Inflammatory macrophage (primary cell): ENCODE measurements around the gene FOXM1.

ENCODE experiments used
- DNase-seq, 2 donors: peaks; one replicate each; pipeline ENCODE4 v3.0.0-alpha.2; 2020 to 2022

Gene FOXM1

DNA sequence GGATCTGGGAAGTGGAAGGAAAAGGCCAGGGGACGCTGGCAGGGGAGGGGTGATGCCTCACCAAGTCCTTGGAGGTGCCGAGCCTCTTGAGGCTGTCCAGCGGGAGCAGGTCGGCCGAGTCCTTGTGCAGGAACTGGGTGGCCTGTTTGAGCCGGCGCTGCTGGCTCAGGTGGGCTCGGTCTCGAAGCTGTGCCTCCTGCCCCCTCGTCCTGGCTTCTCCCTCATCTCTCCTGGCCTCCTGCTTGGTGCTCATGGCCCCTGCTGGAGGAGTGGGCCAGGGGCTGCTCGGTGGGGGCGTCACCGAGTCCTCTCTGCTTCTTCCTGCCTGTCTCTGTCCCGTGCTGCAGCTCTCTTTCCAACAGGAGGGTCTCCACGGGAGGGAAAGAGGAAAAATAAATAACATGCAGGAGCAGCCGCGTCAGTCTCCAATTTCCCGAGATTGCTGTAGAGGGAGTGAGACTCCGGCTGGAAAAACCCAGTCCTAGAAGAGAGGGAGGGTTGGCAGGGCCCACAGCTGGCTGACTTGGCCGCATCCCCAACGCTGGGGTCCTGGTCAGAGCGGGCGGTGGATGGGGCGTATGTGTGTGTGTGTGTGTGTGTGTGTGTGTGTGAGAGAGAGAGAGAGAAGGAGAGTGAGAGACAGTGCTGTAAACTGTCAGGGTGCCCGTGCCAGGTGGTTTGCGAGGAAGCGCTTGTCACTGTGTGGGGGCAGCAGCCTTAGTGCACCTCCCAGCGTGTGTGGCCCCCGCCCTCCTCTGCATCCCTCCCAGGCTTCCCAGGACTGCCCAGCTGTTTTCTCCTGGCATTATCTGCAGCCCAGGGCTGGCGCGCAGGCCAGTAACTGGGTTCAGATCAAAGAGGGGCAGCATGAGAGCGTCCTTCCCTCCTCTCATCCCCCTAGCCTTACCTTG is 42.1 kb downstream of the FOXM1 start, which contains the start of gene NRIP2:
NRIP2 (minus strand) TSS at position 455 of the 911 bp plus-strand sequence; CDS start at position 403, 52 bp downstream.
- DNase-seq: no peak

DNA sequence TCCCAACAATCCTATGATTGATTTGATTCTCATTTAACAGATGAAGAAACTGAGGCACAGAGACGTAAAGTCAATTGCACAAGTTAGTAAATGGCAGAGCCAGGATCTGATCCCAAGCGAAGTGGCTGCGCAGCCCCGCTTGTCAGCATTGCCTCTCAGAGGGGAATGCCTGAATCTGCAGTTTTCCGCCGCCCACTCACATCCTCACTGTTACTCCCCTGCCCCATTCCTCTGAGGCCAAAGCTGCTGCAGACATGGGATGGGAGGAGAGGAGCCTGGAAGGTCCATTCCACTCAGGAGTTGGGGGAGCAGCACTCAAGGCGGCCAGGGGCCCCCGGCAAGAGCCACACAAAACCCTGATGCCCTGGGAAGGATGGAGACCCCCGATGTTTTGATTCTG is 43.2 kb downstream of the FOXM1 start:
- no peak for DNase-seq

DNA sequence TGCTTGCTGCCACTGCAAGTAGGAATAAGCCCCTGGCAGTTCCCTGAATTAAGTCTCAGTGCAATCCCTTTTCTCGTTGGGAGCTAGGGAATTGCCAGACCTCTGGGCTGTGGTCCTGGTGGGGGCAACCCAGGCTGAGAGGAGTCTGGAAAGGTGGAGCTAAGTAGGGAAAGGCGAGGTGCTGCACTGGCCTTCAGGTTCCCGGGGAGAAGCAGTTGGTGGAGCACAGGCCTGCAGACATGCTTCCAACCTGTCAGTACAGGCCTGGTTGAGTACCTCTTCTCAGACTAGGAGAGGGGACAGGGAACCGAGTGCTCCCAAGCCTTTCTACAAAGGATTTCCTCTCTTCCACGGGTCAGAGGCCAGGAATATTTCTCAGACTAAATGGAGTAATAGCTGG is 43.6 kb downstream of the FOXM1 start:
- no peak for DNase-seq

DNA sequence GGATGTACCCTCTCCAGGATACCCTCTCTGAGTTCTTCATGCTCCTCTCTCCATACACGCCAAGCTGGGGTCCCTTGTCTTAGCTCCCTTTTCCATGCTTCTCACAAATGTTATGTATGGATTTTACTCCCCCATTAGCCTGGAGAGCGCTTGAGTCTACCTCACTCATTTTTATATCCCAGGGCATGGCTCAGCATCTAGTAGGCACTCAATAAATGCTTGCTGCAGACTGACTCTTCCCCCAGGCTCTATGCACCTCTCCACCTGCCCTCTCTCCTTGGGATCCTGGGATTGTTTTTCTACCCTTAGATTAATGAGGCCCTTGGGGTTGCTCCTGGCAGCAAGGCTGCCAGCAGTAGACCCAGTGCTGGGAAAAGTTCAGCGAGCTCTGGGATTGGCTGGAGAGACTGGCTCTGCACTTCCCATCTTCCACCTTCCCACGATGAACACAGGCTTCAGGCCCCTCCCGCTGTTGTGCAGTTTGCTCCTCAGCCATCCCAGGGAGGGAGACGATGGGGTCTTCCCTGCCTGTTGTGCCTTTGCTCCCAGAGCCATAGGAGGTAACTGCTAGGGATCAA is 44.3 kb downstream of the FOXM1 start:
- no peak for DNase-seq

DNA sequence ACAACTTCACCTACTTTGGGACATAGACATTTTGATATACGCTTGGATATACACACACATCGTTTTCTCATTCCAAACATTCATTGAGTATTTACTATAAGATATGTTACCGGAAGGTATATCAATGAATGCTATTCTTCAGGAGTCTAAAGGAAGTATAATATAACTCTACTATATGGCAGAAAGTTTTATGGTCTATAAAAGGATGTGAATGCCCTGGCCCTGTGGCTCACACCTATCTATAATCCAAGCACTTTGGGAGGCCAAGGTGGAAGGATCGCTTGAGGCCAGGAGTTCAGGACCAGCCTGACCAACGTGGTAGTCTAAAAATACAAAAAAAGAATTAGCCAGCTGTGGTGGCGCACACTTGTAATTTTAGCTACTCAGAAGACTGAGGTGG is 47.7 kb downstream of the FOXM1 start:
- no peak for DNase-seq

DNA sequence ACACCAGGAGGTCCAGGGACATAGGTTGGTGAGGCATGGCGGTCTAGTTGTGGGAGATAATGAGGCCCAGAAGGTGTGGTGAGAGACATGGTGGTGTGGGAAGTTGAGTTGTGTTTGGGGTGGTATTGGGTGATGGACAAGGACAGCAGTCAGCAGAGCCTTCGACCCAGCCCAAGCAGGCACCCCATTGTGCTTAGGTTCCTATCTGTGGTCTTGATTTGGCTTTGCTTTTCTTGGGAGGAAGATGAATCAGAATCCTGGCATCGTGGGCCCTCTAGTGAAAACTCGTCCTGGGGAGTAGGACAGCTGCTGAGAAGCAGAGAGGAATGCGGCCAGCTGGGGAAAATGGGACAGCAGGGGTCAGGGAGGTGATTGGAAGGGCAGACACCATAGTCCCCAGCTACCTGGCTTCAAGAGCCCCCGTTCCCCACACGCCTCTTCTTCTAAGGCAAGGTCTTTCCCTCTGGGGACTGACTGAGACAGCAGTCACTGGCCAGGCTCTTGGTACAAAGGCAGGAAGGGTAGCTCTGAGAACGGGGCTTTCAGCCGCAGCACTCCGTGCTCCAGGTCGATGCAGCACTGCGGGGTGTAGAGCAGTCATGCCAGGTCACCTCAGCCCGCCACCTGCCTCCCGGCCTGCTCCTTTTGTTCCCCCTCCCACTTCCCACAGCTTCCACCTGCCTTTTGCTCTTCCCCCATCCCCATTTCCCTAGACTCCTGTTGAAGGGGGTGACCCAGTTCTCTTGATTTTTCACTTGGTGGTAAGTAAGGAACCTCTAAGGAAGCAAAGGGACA is 50.1 kb downstream of the FOXM1 start:
- no peak for DNase-seq

DNA sequence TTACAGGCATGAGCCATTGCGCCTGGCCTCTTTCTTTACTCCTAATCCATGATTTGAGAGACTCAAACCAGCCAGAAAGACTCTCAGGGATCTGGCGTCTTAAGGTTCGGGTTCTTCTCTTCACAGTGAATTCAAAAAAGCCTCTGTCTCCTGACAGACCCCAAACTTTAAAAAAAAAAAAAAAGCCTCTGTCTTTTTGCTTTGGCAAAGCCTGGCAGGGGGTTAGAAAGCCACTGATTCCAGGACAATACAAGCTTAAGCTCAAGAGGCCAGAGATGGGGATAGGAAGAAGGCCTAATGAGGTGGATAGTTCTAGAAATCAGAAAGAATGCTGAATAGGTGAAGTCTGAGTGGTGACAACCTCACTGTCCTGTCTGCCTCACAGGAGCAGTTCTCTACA is 50.9 kb downstream of the FOXM1 start:
- DNase-seq: no peak

DNA sequence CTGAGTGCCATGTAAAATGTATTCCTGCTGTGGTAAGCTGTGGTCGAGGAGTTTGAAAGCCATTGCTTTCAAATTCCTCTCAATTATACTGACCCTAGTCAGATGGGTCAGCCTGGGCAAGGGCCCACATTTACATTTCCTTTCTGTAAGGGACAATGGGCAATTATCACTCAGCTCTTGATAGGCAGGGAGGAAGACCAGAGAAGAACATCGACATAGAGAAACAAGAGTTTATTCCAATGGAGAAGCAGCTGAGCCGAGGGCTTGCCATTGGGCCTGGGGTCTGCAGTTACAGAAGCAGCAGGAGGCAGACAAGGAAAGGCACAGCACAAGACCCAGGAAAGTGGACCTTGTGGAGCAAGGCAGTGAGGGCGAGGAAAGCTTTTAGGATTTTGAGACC is 51.8 kb downstream of the FOXM1 start:
- DNase-seq: no peak

DNA sequence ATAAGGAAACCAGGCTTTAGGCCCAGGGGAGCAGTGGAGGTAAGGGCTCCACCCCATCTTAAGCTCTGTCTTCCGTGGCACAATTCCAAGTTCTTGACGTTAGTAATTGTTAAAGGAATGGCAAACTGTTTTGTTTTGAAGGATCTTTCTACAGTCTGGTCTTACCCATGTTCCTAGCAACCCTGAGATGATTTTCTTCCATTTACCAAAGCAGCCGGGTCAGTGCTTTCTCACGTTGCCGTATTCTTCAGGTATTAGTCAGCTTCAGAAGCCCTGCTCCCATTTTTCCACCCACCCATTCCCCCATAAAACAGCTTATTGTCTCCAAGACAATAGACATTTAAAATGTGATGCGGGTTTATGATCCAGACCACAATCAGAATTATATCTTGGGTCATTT is 52.4 kb downstream of the FOXM1 start:
- DNase-seq: no peak

DNA sequence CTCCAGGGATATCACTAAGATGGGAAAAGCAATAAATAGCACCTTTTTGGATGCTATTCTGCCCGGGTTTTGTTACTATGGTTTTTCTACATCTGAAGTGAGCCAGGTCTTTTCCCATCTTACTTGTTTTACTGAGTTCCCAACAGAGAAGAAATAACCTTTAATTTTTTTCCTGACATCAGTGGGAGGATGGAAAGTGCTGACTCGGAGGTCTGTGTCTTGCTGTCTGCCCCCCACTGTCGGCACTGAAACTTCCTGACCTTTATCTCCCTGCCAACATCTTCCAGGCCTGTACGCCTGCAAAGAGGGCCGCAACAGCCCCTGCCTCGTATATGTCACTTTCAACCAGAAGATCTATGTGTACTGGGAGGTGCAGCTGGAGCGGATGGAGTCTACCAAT is 53.5 kb downstream of the FOXM1 start:
- no peak for DNase-seq

DNA sequence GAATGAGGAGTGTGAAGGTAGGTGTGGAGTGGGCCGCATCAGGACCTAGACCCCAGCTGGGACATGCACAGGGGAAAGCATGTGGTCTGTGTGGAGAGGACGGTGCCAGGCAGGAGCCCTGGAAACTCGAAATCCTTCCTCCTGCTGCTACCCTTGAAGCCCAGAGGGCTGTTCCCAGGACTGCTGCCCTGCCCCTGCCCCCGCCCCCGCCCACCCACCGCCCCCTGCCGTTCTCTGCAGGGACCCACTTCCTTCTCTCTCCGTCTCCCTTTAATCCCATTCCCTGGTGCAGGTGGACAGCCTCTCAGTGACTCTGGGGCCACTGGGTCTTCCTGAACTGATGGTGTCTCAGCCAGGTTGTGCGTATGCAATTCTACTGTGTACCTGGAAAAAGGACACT is 56.5 kb downstream of the FOXM1 start:
- DNase-seq: no peak

DNA sequence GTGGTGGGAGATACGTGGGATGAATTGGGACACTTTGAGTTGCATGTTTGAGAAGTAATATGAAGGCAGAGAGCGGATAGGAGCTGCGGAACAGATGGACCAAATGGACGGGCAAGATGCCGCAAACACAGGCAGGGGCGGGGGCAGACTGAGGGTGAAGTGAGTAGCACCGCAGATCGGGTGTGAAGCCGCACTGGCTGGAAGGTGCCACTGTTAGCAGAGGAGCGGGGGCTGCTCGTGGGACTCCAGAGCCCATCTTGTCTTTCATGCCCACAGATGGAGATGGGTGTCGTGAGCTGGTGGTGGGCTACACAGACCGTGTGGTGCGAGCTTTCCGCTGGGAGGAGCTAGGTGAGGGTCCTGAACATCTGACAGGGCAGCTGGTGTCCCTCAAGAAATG is 57.2 kb downstream of the FOXM1 start:
- no peak for DNase-seq

DNA sequence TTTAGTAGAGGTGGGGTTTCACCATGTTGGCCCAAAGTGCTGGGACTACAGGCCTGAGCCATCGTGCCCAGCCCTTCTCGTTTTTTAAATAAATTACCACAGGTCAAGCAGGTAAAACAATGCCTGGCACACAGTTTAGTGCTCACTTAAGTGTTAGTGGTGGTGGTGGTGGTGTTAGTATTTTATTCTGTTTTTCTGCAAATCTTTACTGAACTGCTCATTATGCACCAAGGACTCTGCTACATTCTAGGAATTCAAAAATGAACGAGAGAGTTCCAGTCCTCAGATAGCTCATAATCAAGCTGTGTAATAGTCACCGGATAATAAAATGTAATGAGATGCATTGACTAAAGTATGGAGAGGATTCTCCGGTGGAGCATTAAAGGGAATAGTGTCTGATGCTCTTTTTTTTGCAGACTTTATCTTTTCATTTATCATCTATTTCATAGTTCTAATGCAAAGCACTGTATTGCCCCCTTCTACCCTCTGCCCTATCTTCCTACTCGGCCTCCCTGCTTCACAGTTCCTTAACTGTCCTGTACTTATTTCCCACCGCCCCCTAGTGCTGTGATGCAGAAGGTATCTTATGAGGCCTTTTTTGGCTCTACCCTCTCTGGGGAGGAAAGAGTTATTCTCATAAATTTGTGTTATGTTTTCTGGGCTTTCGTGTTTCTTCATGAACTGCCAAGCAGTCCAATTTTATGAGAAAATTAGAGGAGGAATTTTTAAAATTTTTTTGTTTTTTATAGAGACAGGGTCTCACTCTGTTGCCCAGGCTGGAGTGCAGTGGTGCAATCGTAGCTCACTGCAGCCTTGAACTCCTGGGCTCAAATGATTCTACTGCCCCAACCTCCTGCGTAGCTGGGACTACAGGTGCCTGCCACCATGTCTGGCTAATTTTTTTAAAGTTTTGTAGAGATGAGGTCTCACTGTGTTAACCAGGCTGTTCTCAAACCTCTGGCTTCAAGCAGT is 63.5 kb downstream of the FOXM1 start:
- DNase-seq: peak; percentile 61 to 64

DNA sequence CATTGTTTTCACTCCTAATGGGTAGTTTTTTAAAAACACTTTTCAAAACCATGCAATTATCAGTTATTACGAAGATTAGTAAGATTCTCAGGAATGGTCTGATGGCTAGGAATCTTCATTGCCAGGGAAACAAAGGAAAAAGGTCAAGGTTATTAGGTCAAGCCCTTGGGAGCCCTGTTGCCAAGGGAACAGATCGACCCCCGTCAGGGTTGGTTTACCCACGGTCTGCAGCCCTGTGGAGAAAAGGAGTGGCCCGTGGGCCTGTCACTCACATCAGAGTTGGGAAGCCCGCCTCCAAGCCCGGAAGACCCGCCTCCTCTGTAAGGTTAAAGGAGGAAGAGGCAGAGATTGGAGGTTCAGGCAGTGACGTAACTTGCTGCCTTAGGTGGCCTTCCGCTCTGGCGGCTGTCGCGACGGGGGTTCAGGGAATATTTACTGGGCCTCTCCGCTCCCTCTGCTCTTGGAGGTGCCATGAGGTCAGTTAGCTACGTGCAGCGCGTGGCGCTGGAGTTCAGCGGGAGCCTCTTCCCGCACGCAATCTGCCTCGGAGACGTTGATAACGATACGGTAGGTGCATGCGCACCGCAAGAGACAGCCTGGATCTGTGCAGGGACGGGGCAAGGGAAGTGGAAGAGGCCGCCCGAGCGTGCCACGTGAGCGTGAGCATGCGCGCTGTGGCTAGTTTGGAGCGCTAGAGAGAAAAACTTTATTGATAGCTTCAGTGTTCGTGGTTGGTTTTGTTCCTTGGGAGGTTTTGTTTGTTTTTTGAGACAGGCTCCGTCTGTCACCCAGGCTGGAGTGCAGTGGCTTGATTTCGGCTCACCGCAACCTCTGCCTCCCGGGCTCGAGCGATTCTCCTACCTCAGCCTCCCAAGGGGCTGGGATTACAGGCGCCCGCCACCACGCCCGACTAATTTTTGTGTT is 64.4 kb downstream of the FOXM1 start, which contains the start of gene ITFG2:
ITFG2 (plus strand) TSS at position 379 of the 924 bp plus-strand sequence; CDS start at position 472, 93 bp downstream.
- DNase-seq: peak; percentile 99

DNA sequence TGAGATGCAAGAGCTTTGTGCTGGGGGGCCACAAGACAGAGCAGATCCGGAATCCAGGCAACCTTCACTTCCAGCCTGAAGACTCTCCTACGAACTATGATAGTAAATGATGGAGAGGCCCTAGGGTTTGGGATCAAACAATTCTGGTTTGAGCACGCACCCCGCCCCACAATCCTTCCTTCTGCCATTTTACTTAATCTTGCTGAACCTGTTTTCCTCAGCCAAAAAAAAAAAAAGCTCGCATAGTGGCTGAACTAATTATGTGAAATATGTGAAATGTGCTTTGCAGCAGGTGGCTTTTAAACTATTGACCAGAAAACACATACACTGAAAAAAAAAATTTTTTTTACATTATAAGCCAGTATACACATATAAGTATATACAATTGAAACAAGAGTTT is 65.2 kb downstream of the FOXM1 start:
- DNase-seq: no peak
